Caco-2 (cell line): ENCODE measurements around the gene TKTL1. TPM values are rescaled to one million over a fixed set of nuclear protein-coding genes. Genes with fewer than 3 reads are reported as not detected.

ENCODE experiments used
- BruUV-seq: library from RNA; stranded (reverse); fragments of 400-500 nt; replicated peaks from 2 replicates; lab custom pipeline; 2021; lab: Mats Ljungman, UMichigan
- CTCF ChIA-PET: fragments of 300-600 bp; sonication (Branson Sonifier 250); formaldehyde crosslinking; loops from one replicate; lab custom pipeline; 2022; ENCODE audit warnings: antibody characterized with exemption; lab: Charles Lee
- POLR2A ChIA-PET: fragments of 300-600 bp; sonication (Branson Sonifier 250); formaldehyde crosslinking; loops from one replicate; lab custom pipeline; 2022; ENCODE audit warnings: antibody characterized with exemption; lab: Charles Lee
- DNase-seq, 2 experiments: peaks; one replicate each; pipeline versions ENCODE4 v3.0.0 to v3.0.0-alpha.2; 2020 to 2022
- H3K27me3 ChIP-seq: replicated peaks from 2 replicates; pipeline ENCODE4 v1.6.0; 2011; ENCODE audit warnings: low read length; ENCODE audit not compliant: control insufficient read depth, insufficient read depth
- H3K36me3 ChIP-seq: 2 replicates; pipeline ENCODE4 v1.5.1; 2011; ENCODE audit warnings: low read length; ENCODE audit not compliant: control insufficient read depth, insufficient read depth
- H3K4me1 ChIP-seq: fragments of 250-450 bp; sonication (Bioruptor Pico); 2 replicates; pipeline ENCODE4 v1.5.1; 2020; ENCODE audit warnings: mild to moderate bottlenecking
- H3K4me3 ChIP-seq: 2 replicates; pipeline ENCODE4 v1.5.1; 2011; ENCODE audit warnings: low read depth, mild to moderate bottlenecking, control low read depth, low read length
- H3K9me3 ChIP-seq: fragments of 250-450 bp; sonication (Bioruptor Pico); 2 replicates; pipeline ENCODE4 v1.5.1; 2020; ENCODE audit warnings: mild to moderate bottlenecking, moderate library complexity
- H3K27ac Mint-ChIP-seq: one replicate; pipeline ENCODE4 v1.8.0; 2022; ENCODE audit warnings: mixed read lengths; ENCODE audit not compliant: unreplicated experiment
- H3K27me3 Mint-ChIP-seq: one replicate; pipeline ENCODE4 v1.8.0; 2022; ENCODE audit warnings: mixed read lengths; ENCODE audit not compliant: insufficient read depth, unreplicated experiment
- H3K36me3 Mint-ChIP-seq: one replicate; pipeline ENCODE4 v1.8.0; 2022; ENCODE audit warnings: mild to moderate bottlenecking, mixed read lengths; ENCODE audit not compliant: insufficient read depth, unreplicated experiment
- H3K4me1 Mint-ChIP-seq: one replicate; pipeline ENCODE4 v1.8.0; 2022; ENCODE audit warnings: low read depth, mixed read lengths; ENCODE audit not compliant: unreplicated experiment
- H3K4me3 Mint-ChIP-seq: one replicate; pipeline ENCODE4 v1.8.0; 2022; ENCODE audit warnings: mild to moderate bottlenecking, moderate library complexity, mixed read lengths; ENCODE audit not compliant: unreplicated experiment
- H3K9me3 Mint-ChIP-seq: one replicate; pipeline ENCODE4 v1.8.0; 2022; ENCODE audit warnings: mixed read lengths; ENCODE audit not compliant: unreplicated experiment
- CTCF ChIP-seq, 2 experiments: fragments of 200-600 bp in 1 of 2; IDR thresholded peaks; 1 replicate in 1 of 2; 2 replicates in 1 of 2; pipeline versions ENCODE4 v1.5.1 to v1.8.0; 2011 to 2022; ENCODE audit warnings: antibody characterized with exemption in 1 of 2, control low read depth in 1 of 2, inconsistent platforms in 1 of 2, low read depth in 1 of 2, low read length in 1 of 2, mild to moderate bottlenecking in 1 of 2, moderate library complexity in 1 of 2; ENCODE audit not compliant: insufficient read depth in 1 of 2, severe bottlenecking in 1 of 2, unreplicated experiment in 1 of 2
- intact Hi-C: fragments of 100-400 bp; cut with micrococcal nuclease; formaldehyde crosslinking; loops from one replicate; pipeline ENCODE4 v1.10.0; 2022; ENCODE audit not compliant: unreplicated experiment
- total RNA-seq: library from RNA; stranded (reverse); gene quantifications from 2 replicates; pipeline ENCODE4 v1.2.3, GENCODE V29; 2022

TKTL1 gene
- total RNA-seq, 1 experiment from 2014 or later: not detected

GRCh38 chrX:154378799-154379568, 83.4 kb downstream of the TKTL1 start, which contains the start of gene EMD:
EMD (plus strand) TSS chrX:154379295; CDS start chrX:154379485, 190 bp downstream.
- Histone ChIP-seq H3K36me3 (peaks cover 2% of the 10 kb centered on the region; the same call in 1 of the 2 replicates), H3K4me1 (no peaks in the 10 kb centered on the region; the same call in 1 of the 2 replicates), H3K9me3 (no peaks in the 10 kb centered on the region), H3K4me3 (peak within 1 kb of the TSS; percentile 81), H3K27me3 (no peaks in the 10 kb centered on the region)
- H3K4me1 Mint-ChIP-seq: peaks cover 6% of the 10 kb centered on the region
- no peak for TF ChIP-seq CTCF (IDR thresholded peaks at IDR 0.05; ENCODE audit: insufficient read depth in 1 of 2, low read depth in 1 of 2, low read length in 1 of 2, severe bottlenecking in 1 of 2, unreplicated experiment in 1 of 2)
- H3K36me3 Mint-ChIP-seq: peaks cover 57% of the 10 kb centered on the region
- peak within 1 kb of the TSS; percentile 94 for H3K27ac Mint-ChIP-seq
- ChIA-PET CTCF (interaction anchor here (0.6 kb wide), 1 partner anchor 830 kb away, joined by 3 read pairs; no protein-coding TSS in a partner anchor), POLR2A (interaction anchor here (0.6 to 1.5 kb wide), 5 partner anchors 8 to 162 kb away, joined by 3 to 15 read pairs (median 5); partner anchors contain the start of genes RPL10 and SLC10A3)
- DNase-seq: peak; percentile 97
- no peaks in the 10 kb centered on the region for H3K27me3 Mint-ChIP-seq
- BruUV-seq: no TSS peak
- H3K9me3 Mint-ChIP-seq: no peaks in the 10 kb centered on the region
- H3K4me3 Mint-ChIP-seq: peak within 1 kb of the TSS; percentile 80
- intact Hi-C loops: loop anchor here (10.0 kb wide), 1 partner anchor 404 kb away; the partner anchor contains the start of genes HCFC1 and TMEM187

GRCh38 chrX:154379569-154379951, 84.0 kb downstream of the TKTL1 start:
- H3K27me3 ChIP-seq: no peaks in the 10 kb centered on the region
- Mint-ChIP-seq H3K27ac (peak overlapping the region; percentile 94), H3K4me1 (peaks cover 6% of the 10 kb centered on the region), H3K4me3 (peak overlapping the region; percentile 80), H3K9me3 (no peaks in the 10 kb centered on the region), H3K36me3 (peaks cover 63% of the 10 kb centered on the region), H3K27me3 (no peaks in the 10 kb centered on the region)
- CTCF ChIA-PET: no interaction called here
- no peaks in the 10 kb centered on the region for H3K4me1 ChIP-seq
- intact Hi-C loops: loop anchor here (10.0 kb wide), 1 partner anchor 405 kb away; the partner anchor contains the start of genes HCFC1 and TMEM187
- no peak for TF ChIP-seq CTCF (IDR thresholded peaks at IDR 0.05; ENCODE audit: insufficient read depth in 1 of 2, low read depth in 1 of 2, low read length in 1 of 2, severe bottlenecking in 1 of 2, unreplicated experiment in 1 of 2)
- H3K4me3 ChIP-seq: peak overlapping the region; percentile 81
- DNase-seq: no peak
- POLR2A ChIA-PET: interaction anchor here (0.6 to 1.5 kb wide), 3 partner anchors 8 to 111 kb away, joined by 3 to 5 read pairs (median 5); partner anchors contain the start of genes RPL10 and SLC10A3
- H3K9me3 ChIP-seq: no peaks in the 10 kb centered on the region
- no TSS peak for BruUV-seq
- peaks cover 2% of the 10 kb centered on the region; the same call in 1 of the 2 replicates for H3K36me3 ChIP-seq

Other genes starting within 250 kb of the TKTL1 start
- 30.6 and 36.4 TPM in 2 replicates for gene MECP2, start 198.1 kb upstream of the TKTL1 start, total RNA-seq
- gene OPN1LW, start 151.6 kb upstream of the TKTL1 start, total RNA-seq: not detected in 2 replicates
- not detected in 2 replicates for gene OPN1MW, start 113.2 kb upstream of the TKTL1 start, total RNA-seq
- gene OPN1MW2, start 76.0 kb upstream of the TKTL1 start, total RNA-seq: not detected in 2 replicates
- not detected in 2 replicates for gene OPN1MW3, start 38.2 kb upstream of the TKTL1 start, total RNA-seq
- gene TEX28, start 671 bp upstream of the TKTL1 start, total RNA-seq: not detected in 2 replicates
- gene FLNA, start 78.8 kb downstream of the TKTL1 start, total RNA-seq: 546 and 634 TPM in 2 replicates
- gene EMD, start 83.5 kb downstream of the TKTL1 start, total RNA-seq: 67.2 and 70.1 TPM in 2 replicates
- 2,081 and 2,086 TPM in 2 replicates for gene RPL10, start 102.6 kb downstream of the TKTL1 start, total RNA-seq
- 8.8 and 9.7 TPM in 2 replicates for gene DNASE1L1, start 113.5 kb downstream of the TKTL1 start, total RNA-seq
- 30.2 and 34.0 TPM in 2 replicates for gene TAFAZZIN, start 115.7 kb downstream of the TKTL1 start, total RNA-seq
- 107 and 112 TPM in 2 replicates for gene ATP6AP1, start 132.9 kb downstream of the TKTL1 start, total RNA-seq
- gene GDI1, start 141.4 kb downstream of the TKTL1 start, total RNA-seq: 68.7 and 69.5 TPM in 2 replicates
- gene FAM50A, start 148.3 kb downstream of the TKTL1 start, total RNA-seq: 75.9 and 82.3 TPM in 2 replicates
- 58.4 and 61.5 TPM in 2 replicates for gene PLXNA3, start 162.5 kb downstream of the TKTL1 start, total RNA-seq
- 26.0 and 26.7 TPM in 2 replicates for gene LAGE3, start 183.5 kb downstream of the TKTL1 start, total RNA-seq
- 38.8 and 42.5 TPM in 2 replicates for gene UBL4A, start 190.8 kb downstream of the TKTL1 start, total RNA-seq
- 19.6 and 22.5 TPM in 2 replicates for gene SLC10A3, start 194.8 kb downstream of the TKTL1 start, total RNA-seq
- gene FAM3A, start 220.4 kb downstream of the TKTL1 start, total RNA-seq: 23.0 and 27.3 TPM in 2 replicates